HepG2 (cell line): Measurements from ENCODE around the gene FOXA3. TPM values are rescaled to one million over a fixed set of nuclear protein-coding genes. Genes with fewer than 3 reads are reported as not detected.

Experiments used
- AHDC1 ChIP-seq: sonication (generic); formaldehyde crosslinking; IDR thresholded peaks from 2 replicates; pipeline ENCODE4 v1.5.1; 2020; ENCODE audit warnings: mild to moderate bottlenecking, missing genetic modification reagents, borderline replicate concordance
- BHLHE40 ChIP-seq: IDR thresholded peaks from 2 replicates; pipeline ENCODE4 v1.6.1; 2011; ENCODE audit warnings: low read length, improper control_type of control experiment
- E2F1 ChIP-seq: sonication (generic); formaldehyde crosslinking; IDR thresholded peaks from 2 replicates; pipeline ENCODE4 v1.5.0; 2020; ENCODE audit warnings: missing genetic modification reagents
- GABPA ChIP-seq, 2 experiments: IDR thresholded peaks; 2 replicates each; pipeline ENCODE4 v1.6.1; 2011 to 2016; ENCODE audit warnings: low read depth in 2 of 2, low read length in 1 of 2, missing biosample characterization in 1 of 2, missing genetic modification characterization in 1 of 2
- HCFC1 ChIP-seq: fragments of 150-350 bp; IDR thresholded peaks from 2 replicates; pipeline ENCODE4 v1.6.1; 2014; ENCODE audit warnings: low read depth, low read length
- MIER2 ChIP-seq: IDR thresholded peaks from 2 replicates; pipeline ENCODE4 v1.6.1; 2016; ENCODE audit warnings: missing biosample characterization, missing genetic modification reagents
- TFAP4 ChIP-seq: sonication (generic); IDR thresholded peaks from 2 replicates; pipeline ENCODE4 v1.6.1; 2016; ENCODE audit warnings: low read depth, borderline replicate concordance
- THAP11 ChIP-seq: IDR thresholded peaks from 2 replicates; pipeline ENCODE4 v1.6.1; 2016; ENCODE audit warnings: missing biosample characterization, missing genetic modification reagents
- ZBTB49 ChIP-seq: sonication (generic); formaldehyde crosslinking; IDR thresholded peaks from 2 replicates; pipeline ENCODE4 v1.4.0; 2020; ENCODE audit warnings: missing genetic modification reagents, borderline replicate concordance
- ZBTB7B ChIP-seq: sonication (generic); formaldehyde crosslinking; IDR thresholded peaks from 2 replicates; pipeline ENCODE4 v1.4.0; 2020; ENCODE audit warnings: missing genetic modification reagents
- ZNF3 ChIP-seq: IDR thresholded peaks from 2 replicates; pipeline ENCODE4 v1.7.0; 2017; ENCODE audit warnings: inconsistent platforms
- ZNF33A ChIP-seq: sonication (generic); formaldehyde crosslinking; IDR thresholded peaks from 2 replicates; pipeline ENCODE4 v1.5.1; 2020; ENCODE audit warnings: missing genetic modification reagents, mild to moderate bottlenecking, moderate library complexity, borderline replicate concordance
- ZNF350 ChIP-seq: sonication (generic); formaldehyde crosslinking; IDR thresholded peaks from 2 replicates; pipeline ENCODE4 v1.4.0; 2020; ENCODE audit warnings: mild to moderate bottlenecking, low read depth, missing genetic modification reagents, borderline replicate concordance
- ZNF576 ChIP-seq: sonication (generic); formaldehyde crosslinking; IDR thresholded peaks from 2 replicates; pipeline ENCODE4 v1.4.0; 2020; ENCODE audit warnings: mild to moderate bottlenecking, missing genetic modification reagents
- ZNF775 ChIP-seq: sonication (generic); formaldehyde crosslinking; IDR thresholded peaks from 2 replicates; pipeline ENCODE4 v1.4.0; 2020; ENCODE audit warnings: missing genetic modification reagents, mild to moderate bottlenecking, moderate library complexity, borderline replicate concordance
- polyA plus RNA-seq, 8 experiments: library from polyadenylated mRNA; depleted of rRNA in 3 of 8; stranded (reverse) in 7 of 8; unstranded in 1 of 8; fragments of >200 nt; fragmentation: Illumina TruSeq in 4 of 8; extraction: Trizol in 4 of 8; gene quantifications; 2 replicates each; pipeline versions ENCODE4 v1.2.1 to v1.2.3, GENCODE V29; 2011 to 2016; ENCODE audit warnings: low read depth in 4 of 8, missing spikeins in 1 of 8, mixed read lengths in 1 of 8; ENCODE audit not compliant: insufficient read depth in 1 of 8
- total RNA-seq, 5 experiments: library from RNA; depleted of rRNA; stranded (reverse); fragments of >200 nt; fragmentation: Illumina TruSeq; extraction: Trizol; gene quantifications; 2 replicates each; pipeline ENCODE4 v1.2.3, GENCODE V29; 2016; ENCODE audit warnings: low read depth in 1 of 5

Gene FOXA3
- total and polyA plus RNA-seq, 2 of the 13 experiments (the other 11 are each of a cell fraction or from before 2014, with no cell fraction given) = 29.8 to 47.6 TPM

GRCh38 chr19:45882652-45883585 is 18.8 kb downstream of the FOXA3 start (continued):
- TF ChIP-seq ZNF350 (CRISPR knock-in tag) (peak; percentile 89), GABPA (IDR thresholded peaks at IDR 0.05; ENCODE audit: low read depth, low read length) (no peak), GABPA (CRISPR knock-in tag; IDR thresholded peaks at IDR 0.05; ENCODE audit: low read depth) (peak; percentile 75), BHLHE40 (peak; percentile 99), ZNF576 (CRISPR knock-in tag) (peak; percentile 76), THAP11 (peak; percentile 87), ZNF775 (CRISPR knock-in tag) (0 out of 2 replicates have a peak, but pooled peaks have one; percentile 51), ZNF3 (CRISPR knock-in tag) (peak; percentile 94), MIER2 (CRISPR knock-in tag) (no peak; the same call in 1 of the 2 replicates), ZBTB49 (CRISPR knock-in tag) (no peak), HCFC1 (peak; percentile 17; the same call in 1 of the 2 replicates), E2F1 (CRISPR knock-in tag) (peak; percentile 22; the same call in 1 of the 2 replicates), ZNF33A (CRISPR knock-in tag) (peak; percentile 99), AHDC1 (peak; percentile 48; the same call in 1 of the 2 replicates), ZBTB7B (CRISPR knock-in tag) (peak; percentile 86), TFAP4 (peak; percentile 82; the same call in 1 of the 2 replicates)
